ENCODE measurements around the gene SERTAD2. TPM values are rescaled to one million over a fixed set of nuclear protein-coding genes. Genes with fewer than 3 reads are reported as not detected.
A peak's percentile ranks its signal among the peaks of the same experiment; 100 is the strongest.

Gene SERTAD2
- total RNA-seq, 2 experiments from 2014 or later, result 31.2 to 33.9 TPM

GRCh38 chr2:64655018-64655664 lies 1.4 kb upstream of the SERTAD2 start:
- Mint-ChIP-seq H3K27ac (peak overlapping the region; percentile 87), H3K36me3 (ENCODE audit: low read depth) (peaks cover 9% of the 10 kb centered on the region), H3K9me3 (no peaks in the 10 kb centered on the region), H3K27me3 (no peaks in the 10 kb centered on the region), H3K4me1 (ENCODE audit: low read depth) (peaks cover 72% of the 10 kb centered on the region), H3K4me3 (peak overlapping the region; percentile 75)
- ChIA-PET POLR2A (interaction anchor here (0.6 to 6.0 kb wide), 20 partner anchors 10 to 212 kb away, joined by 3 to 56 read pairs (median 6); partner anchors contain the start of gene AFTPH), CTCF (interaction anchor here (0.7 to 7.0 kb wide), 26 partner anchors 8 to 218 kb away, joined by 3 to 83 read pairs (median 4); partner anchors contain the start of gene AFTPH)
- TF ChIP-seq CTCF (IDR thresholded peaks at IDR 0.05), result no peak
- intact Hi-C loops (cut with micrococcal nuclease), result loop anchor here (5.0 to 10.0 kb wide), 2 partner anchors 82 to 520 kb away; no protein-coding TSS in a partner anchor
- ATAC-seq (peak; percentile 32), DNase-seq (peak; percentile 74)

DNA sequence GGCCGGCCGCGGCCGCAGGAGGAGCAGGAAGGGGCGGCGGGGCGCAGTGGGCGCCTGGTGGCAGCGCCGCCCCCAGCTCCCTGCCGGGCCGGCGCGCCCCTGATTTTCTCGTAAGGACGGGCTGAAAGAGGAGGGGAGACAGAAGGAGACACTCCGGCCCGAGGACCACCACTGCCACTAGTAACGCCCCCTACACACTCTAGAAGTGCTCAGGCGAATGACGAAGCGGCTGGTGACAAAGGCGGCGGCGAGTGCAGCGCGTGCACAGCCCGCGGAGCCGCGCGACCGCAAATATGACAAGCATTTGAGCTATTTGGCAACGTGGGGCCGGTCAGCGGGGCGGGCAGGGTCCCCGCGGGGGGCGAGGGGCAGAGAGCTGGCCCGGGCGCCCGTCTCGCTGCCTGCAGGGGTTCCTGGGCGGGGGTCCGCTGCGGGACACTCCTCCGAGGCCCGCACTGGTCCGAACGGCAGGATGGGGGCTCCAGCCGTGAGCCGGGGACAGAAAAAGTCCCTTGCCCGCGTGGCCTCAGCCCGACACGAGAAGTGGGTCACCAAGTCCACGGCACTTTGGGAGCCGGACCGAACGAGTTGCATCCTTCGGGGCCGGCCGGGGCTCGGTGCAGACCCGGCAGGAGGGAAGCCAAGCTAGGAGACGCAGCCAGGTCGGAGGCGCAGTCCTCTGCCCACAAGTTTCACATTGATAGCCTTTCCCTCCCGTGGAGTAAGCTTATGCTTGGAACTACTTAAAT lies 524 bp upstream of the SERTAD2 start:
- TF ChIP-seq CTCF (IDR thresholded peaks at IDR 0.05), result no peak
- H3K27me3 Mint-ChIP-seq, result no peaks in the 10 kb centered on the region
- ATAC-seq (peak; percentile 63), DNase-seq (peak; percentile 86)
- peaks cover 72% of the 10 kb centered on the region for H3K4me1 Mint-ChIP-seq (ENCODE audit: low read depth)
- ChIA-PET POLR2A (interaction anchor here (0.6 to 6.0 kb wide), 24 partner anchors 9 to 213 kb away, joined by 3 to 56 read pairs (median 6); partner anchors contain the start of gene AFTPH), CTCF (interaction anchor here (0.7 to 7.0 kb wide), 36 partner anchors 9 to 327 kb away, joined by 3 to 83 read pairs (median 4); partner anchors contain the start of gene AFTPH)
- intact Hi-C loops (cut with micrococcal nuclease), result loop anchor here (5.0 to 10.0 kb wide), 3 partner anchors 43 to 519 kb away; no protein-coding TSS in a partner anchor
- H3K27ac Mint-ChIP-seq, result peak overlapping the region; percentile 87
- H3K4me3 Mint-ChIP-seq, result peak overlapping the region; percentile 75
- H3K36me3 Mint-ChIP-seq (ENCODE audit: low read depth), result peaks cover 8% of the 10 kb centered on the region
- H3K9me3 Mint-ChIP-seq, result no peaks in the 10 kb centered on the region

DNA sequence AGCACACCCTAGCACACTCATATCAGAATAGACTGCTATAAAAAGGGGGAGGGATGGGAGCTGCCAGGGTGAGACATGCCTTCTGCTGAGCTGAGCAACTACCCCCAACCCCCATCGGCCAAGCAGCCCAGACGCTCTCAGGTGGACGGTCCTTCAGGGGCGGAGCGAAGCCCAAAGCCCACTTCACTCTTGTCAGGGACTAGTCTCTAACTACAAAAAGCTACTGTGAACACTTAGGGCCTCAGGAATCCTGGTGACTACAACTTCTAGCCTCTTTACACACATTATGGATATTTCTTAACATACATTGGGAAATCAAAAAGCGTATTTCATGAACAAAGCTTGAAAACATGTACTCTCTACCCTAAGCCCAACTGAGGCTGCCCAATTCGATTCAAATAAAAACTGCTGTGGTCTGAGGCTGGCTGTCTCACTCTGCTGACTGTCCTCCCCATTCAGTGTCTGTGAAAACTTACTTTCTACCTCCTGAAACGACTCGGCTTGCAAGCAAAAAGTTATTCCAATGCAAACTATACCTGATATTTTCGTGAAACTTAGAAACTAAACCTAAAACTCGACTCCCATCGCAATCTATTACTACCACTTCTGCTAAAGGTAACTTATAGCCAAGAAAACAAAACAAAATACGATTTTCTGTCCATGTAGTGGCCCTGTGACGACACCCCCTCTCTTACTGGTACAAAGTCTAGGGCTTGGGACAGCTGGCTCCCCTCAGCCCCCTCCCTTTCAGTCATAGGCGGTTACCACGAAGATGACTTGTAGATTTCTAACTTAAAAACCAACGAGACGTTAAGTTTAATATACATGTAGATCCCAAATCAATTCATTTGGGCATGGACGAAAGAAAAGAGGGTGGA lies 1.2 kb downstream of the SERTAD2 start:
- Mint-ChIP-seq H3K27ac (peak overlapping the region; percentile 90), H3K27me3 (no peaks in the 10 kb centered on the region), H3K9me3 (no peaks in the 10 kb centered on the region), H3K4me1 (ENCODE audit: low read depth) (peaks cover 74% of the 10 kb centered on the region), H3K36me3 (ENCODE audit: low read depth) (peaks cover 4% of the 10 kb centered on the region), H3K4me3 (peak overlapping the region; percentile 91)
- ChIA-PET POLR2A (interaction anchor here (0.9 to 6.0 kb wide), 17 partner anchors 9 to 214 kb away, joined by 3 to 56 read pairs (median 9); partner anchors contain the start of gene AFTPH), CTCF (interaction anchor here (0.7 to 7.0 kb wide), 22 partner anchors 8 to 221 kb away, joined by 3 to 83 read pairs (median 4); partner anchors contain the start of gene AFTPH)
- TF ChIP-seq CTCF (IDR thresholded peaks at IDR 0.05), result no peak
- peak; percentile 60 for DNase-seq
- intact Hi-C loops (cut with micrococcal nuclease), result loop anchor here (5.0 to 10.0 kb wide), 3 partner anchors 45 to 518 kb away; no protein-coding TSS in a partner anchor
- no peak for ATAC-seq

GRCh38 chr2:64651590-64651989 lies 2.1 kb downstream of the SERTAD2 start:
- ChIA-PET CTCF (interaction anchor here (0.9 to 7.0 kb wide), 15 partner anchors 7 to 222 kb away, joined by 3 to 83 read pairs (median 5); no protein-coding TSS in a partner anchor), POLR2A (interaction anchor here (1.0 to 6.0 kb wide), 11 partner anchors 8 to 178 kb away, joined by 3 to 56 read pairs (median 20); no protein-coding TSS in a partner anchor)
- no peak for TF ChIP-seq CTCF (IDR thresholded peaks at IDR 0.05)
- Mint-ChIP-seq H3K4me3 (peak overlapping the region; percentile 91), H3K27me3 (no peaks in the 10 kb centered on the region), H3K27ac (peak overlapping the region; percentile 25), H3K36me3 (ENCODE audit: low read depth) (peaks cover 4% of the 10 kb centered on the region), H3K9me3 (no peaks in the 10 kb centered on the region), H3K4me1 (ENCODE audit: low read depth) (peaks cover 76% of the 10 kb centered on the region)
- intact Hi-C loops (cut with micrococcal nuclease), result loop anchor here (5.0 to 10.0 kb wide), 3 partner anchors 46 to 517 kb away; no protein-coding TSS in a partner anchor
- no peak for ATAC-seq
- no peak for DNase-seq
